A549 (cell line): Measurements from ENCODE around the gene SPATS2. TPM values are rescaled to one million over a fixed set of nuclear protein-coding genes. Genes with fewer than 3 reads are reported as not detected.

ENCODE experiments used
- ATAC-seq, 2 experiments: fragments of 200-7000 bp in 1 of 2; fragments of >200 bp in 1 of 2; cut with Nextera tagmentation in 1 of 2; cut with Tn5 transposase in 1 of 2; 3 replicates each; pipeline versions ENCODE4 v1.8.0 to v1.9.1; 2018 to 2020; ENCODE audit warnings: mild to moderate bottlenecking in 1 of 2, moderate library complexity in 1 of 2
- CTCF ChIA-PET: fragments of 300-600 bp; sonication (Branson Sonifier 250); formaldehyde crosslinking; extraction: SDS; loops from one replicate; lab custom pipeline; 2021; ENCODE audit warnings: antibody characterized with exemption, inconsistent platforms; lab: Yijun Ruan, JAX
- POLR2A ChIA-PET: fragments of 350-600 bp; formaldehyde crosslinking; extraction: SDS; loops from one replicate; lab custom pipeline; 2021; ENCODE audit warnings: antibody characterized with exemption, inconsistent platforms; lab: Yijun Ruan, JAX
- DNase-seq, 2 experiments: peaks; one replicate each; pipeline versions ENCODE4 v3.0.0 to v3.0.0-alpha.2; 2011 to 2016; ENCODE audit warnings: low read depth in 1 of 2, low spot score in 1 of 2
- FAIRE-seq: peaks from 2 replicates; lab custom pipeline; 2011; peaks lifted over from hg19 to GRCh38; lab: Jason Lieb, UNC
- H3K27ac ChIP-seq, 2 experiments: fragments of >200 bp; sonication (Bioruptor Twin); formaldehyde crosslinking; 3 replicates each; pipeline ENCODE4 v1.5.1; 2016 to 2017
- H3K4me1 ChIP-seq: fragments of >200 bp; sonication (Bioruptor Twin); formaldehyde crosslinking; 3 replicates; pipeline ENCODE4 v1.6.1; 2016
- H3K4me2 ChIP-seq: fragments of >200 bp; sonication (Bioruptor Twin); formaldehyde crosslinking; 3 replicates; pipeline ENCODE4 v1.6.1; 2016
- H3K4me3 ChIP-seq: fragments of >200 bp; sonication (Bioruptor Twin); formaldehyde crosslinking; 3 replicates; pipeline ENCODE4 v1.5.1; 2016
- H3K9me3 ChIP-seq: fragments of >200 bp; sonication (Bioruptor Twin); formaldehyde crosslinking; 3 replicates; pipeline ENCODE4 v1.6.1; 2016
- BCL3 ChIP-seq: fragments of >200 bp; sonication (Bioruptor Twin); formaldehyde crosslinking; IDR thresholded peaks from 3 replicates; pipeline ENCODE4 v1.6.1; 2016
- BHLHE40 ChIP-seq: IDR thresholded peaks from 2 replicates; pipeline ENCODE4 v1.6.1; 2012; ENCODE audit warnings: low read depth, low read length, inconsistent platforms
- CHD2 ChIP-seq: fragments of 150-350 bp; IDR thresholded peaks from 2 replicates; pipeline ENCODE4 v1.6.1; 2014; ENCODE audit warnings: low read length; ENCODE audit not compliant: partially characterized antibody
- CHD4 ChIP-seq: fragments of 200-600 bp; sonication (generic); IDR thresholded peaks from 2 replicates; pipeline ENCODE4 v1.6.1; 2016; ENCODE audit warnings: antibody characterized with exemption, mild to moderate bottlenecking, borderline replicate concordance
- CTCF ChIP-seq: fragments of >200 bp; sonication (Bioruptor Twin); formaldehyde crosslinking; IDR thresholded peaks from 3 replicates; pipeline ENCODE4 v1.5.1; 2016
- EHF ChIP-seq: fragments of 250-450 bp; sonication (Bioruptor Pico); IDR thresholded peaks from 2 replicates; pipeline ENCODE4 v1.5.0; 2020; ENCODE audit warnings: mild to moderate bottlenecking
- EP300 ChIP-seq, 2 experiments: fragments of >200 bp; sonication (Bioruptor Twin); formaldehyde crosslinking; IDR thresholded peaks; 2 replicates in 1 of 2; 3 replicates in 1 of 2; pipeline ENCODE4 v1.6.1; 2016 to 2017
- ESRRA ChIP-seq: fragments of 150-350 bp; IDR thresholded peaks from 2 replicates; pipeline ENCODE4 v1.6.1; 2014; ENCODE audit warnings: mild to moderate bottlenecking, low read length, borderline replicate concordance
- FOSL2 ChIP-seq, 2 experiments: fragments of 450-650 bp in 1 of 2; fragments of >200 bp in 1 of 2; sonication (Bioruptor Twin) in 1 of 2; formaldehyde crosslinking; IDR thresholded peaks; 2 replicates each; pipeline versions ENCODE4 v1.5.0 to v1.6.1; 2016 to 2020; ENCODE audit warnings: mild to moderate bottlenecking in 1 of 2, moderate library complexity in 1 of 2
- FOXS1 ChIP-seq: fragments of 250-450 bp; sonication (Bioruptor Pico); IDR thresholded peaks from 2 replicates; pipeline ENCODE4 v1.5.0; 2020; ENCODE audit warnings: mild to moderate bottlenecking, moderate library complexity
- GATA3 ChIP-seq: IDR thresholded peaks from 2 replicates; pipeline ENCODE4 v1.6.1; 2012; ENCODE audit warnings: borderline replicate concordance
- HDAC2 ChIP-seq: fragments of 200-600 bp; sonication (generic); IDR thresholded peaks from 2 replicates; pipeline ENCODE4 v1.6.1; 2016
- HOXA7 ChIP-seq: fragments of 250-450 bp; sonication (Bioruptor Pico); IDR thresholded peaks from 2 replicates; pipeline ENCODE4 v1.5.0; 2020; ENCODE audit warnings: mild to moderate bottlenecking, moderate library complexity
- HOXB5 ChIP-seq: fragments of 250-450 bp; sonication (Bioruptor Pico); IDR thresholded peaks from 2 replicates; pipeline ENCODE4 v1.5.0; 2020; ENCODE audit warnings: mild to moderate bottlenecking, moderate library complexity
- JUNB ChIP-seq: fragments of >200 bp; sonication (Bioruptor Twin); formaldehyde crosslinking; IDR thresholded peaks from 2 replicates; pipeline ENCODE4 v1.6.1; 2016
- MAX ChIP-seq: IDR thresholded peaks from 2 replicates; pipeline ENCODE4 v1.6.1; 2012
- MAZ ChIP-seq: fragments of 150-350 bp; IDR thresholded peaks from 2 replicates; pipeline ENCODE4 v1.6.1; 2014; ENCODE audit warnings: antibody characterized with exemption, low read depth, low read length, borderline replicate concordance
- MYC ChIP-seq: IDR thresholded peaks from 2 replicates; pipeline ENCODE4 v1.6.1; 2012; ENCODE audit warnings: mild to moderate bottlenecking, inconsistent platforms, low read length, improper control_type of control experiment, borderline replicate concordance
- NFE2L2 ChIP-seq: fragments of 150-350 bp; conservative IDR thresholded peaks from 2 replicates; pipeline ENCODE4 v1.6.1; 2014; ENCODE audit warnings: low read length
- NPAS2 ChIP-seq: fragments of 250-450 bp; sonication (Bioruptor Pico); IDR thresholded peaks from 2 replicates; pipeline ENCODE4 v1.8.0; 2022; ENCODE audit warnings: mild to moderate bottlenecking, moderate library complexity, borderline replicate concordance
- NR3C1 ChIP-seq: fragments of >200 bp; sonication (Bioruptor Twin); formaldehyde crosslinking; IDR thresholded peaks from 3 replicates; pipeline ENCODE4 v1.6.1; 2017
- PHF8 ChIP-seq: fragments of 200-600 bp; sonication (generic); IDR thresholded peaks from 2 replicates; pipeline ENCODE4 v1.6.1; 2016; ENCODE audit warnings: low read depth, mild to moderate bottlenecking, antibody characterized with exemption, moderate library complexity, borderline replicate concordance
- RAD21 ChIP-seq, 2 experiments: fragments of >200 bp in 1 of 2; sonication (Bioruptor Twin) in 1 of 2; formaldehyde crosslinking in 1 of 2; IDR thresholded peaks in 1 of 2; conservative IDR thresholded peaks in 1 of 2; 2 replicates in 1 of 2; 3 replicates in 1 of 2; pipeline ENCODE4 v1.6.1; 2012 to 2018; ENCODE audit warnings: inconsistent platforms in 1 of 2
- REST ChIP-seq: fragments of 200-600 bp; sonication (generic); IDR thresholded peaks from 2 replicates; pipeline ENCODE4 v1.6.1; 2016; ENCODE audit warnings: antibody characterized with exemption, mild to moderate bottlenecking, moderate library complexity
- SMC3 ChIP-seq: fragments of >200 bp; sonication (Bioruptor Twin); formaldehyde crosslinking; IDR thresholded peaks from 3 replicates; pipeline ENCODE4 v1.6.1; 2018; ENCODE audit warnings: inconsistent platforms
- TFCP2L1 ChIP-seq: fragments of 250-450 bp; sonication (Bioruptor Pico); IDR thresholded peaks from 2 replicates; pipeline ENCODE4 v1.5.0; 2021; ENCODE audit warnings: mild to moderate bottlenecking
- USF2 ChIP-seq: fragments of 450-650 bp; IDR thresholded peaks from 2 replicates; pipeline ENCODE4 v1.6.1; 2014; ENCODE audit warnings: antibody characterized with exemption
- ZFP36 ChIP-seq: fragments of 450-650 bp; IDR thresholded peaks from 2 replicates; pipeline ENCODE4 v1.6.1; 2014; ENCODE audit warnings: borderline replicate concordance; ENCODE audit not compliant: partially characterized antibody
- WGBS: methylation state at CpG from one replicate; pipeline ENCODE4 v1.1.6; 2017; ENCODE audit errors: missing lambda C conversion rate; 5-methylcytosine and 5-hydroxymethylcytosine counted together
- polyA plus RNA-seq, 4 experiments: library from polyadenylated mRNA; depleted of rRNA in 3 of 4; stranded (reverse); fragments of >200 nt; fragmentation: RNase III in 1 of 4; extraction: RNeasy Plus Mini Kit Qiagen cat#74134 plus additional on column Dnase treatment in 1 of 4; gene quantifications; 2 replicates in 3 of 4; 3 replicates in 1 of 4; pipeline ENCODE4 v1.2.3, GENCODE V29; 2011 to 2017

Gene SPATS2
- polyA plus RNA-seq, 2 of the 4 experiments (the other 2 are of a cell fraction) = 37.7 to 154 TPM

- 62% methylated on average over 1 of the region's 1 CpG for WGBS
- Histone ChIP-seq H3K4me3 (no peak overlapping the region), H3K4me2 (no peak overlapping the region; the same call in 2 of the 3 replicates), H3K4me1 (peaks cover 21% of the 10 kb centered on the region), H3K9me3 (no peaks in the 10 kb centered on the region), H3K27ac (0 out of 6 replicates have a peak overlapping the region, but pooled peaks of 1 of the 2 experiments have one; percentile 7)
- CTCF ChIA-PET = no interaction called here
- POLR2A ChIA-PET = interaction anchor here (0.6 kb wide), 1 partner anchor 173 kb away, joined by 3 read pairs; no protein-coding TSS in a partner anchor
- no peak for FAIRE-seq
- ATAC-seq = peak in 1 of 2 experiments; percentile 40; a peak in 3 of 6 replicates
- no peak for DNase-seq
- TF ChIP-seq MAZ = no peak
- TF ChIP-seq NR3C1 = no peak
- no peak for TF ChIP-seq ZFP36
- no peak for TF ChIP-seq HOXA7 (CRISPR knock-in tag)
- no peak for TF ChIP-seq HOXB5 (CRISPR knock-in tag)
- TF ChIP-seq FOSL2 (IDR thresholded peaks at IDR 0.05) = no peak
- no peak for TF ChIP-seq FOSL2 (CRISPR knock-in tag; IDR thresholded peaks at IDR 0.05)
- TF ChIP-seq EP300 (IDR thresholded peaks at IDR 0.05) = no peak
- TF ChIP-seq JUNB = no peak
- TF ChIP-seq MYC = no peak
- TF ChIP-seq REST = no peak
- no peak for TF ChIP-seq TFCP2L1 (CRISPR knock-in tag)
- TF ChIP-seq BCL3 = no peak
- TF ChIP-seq HDAC2 = no peak
- TF ChIP-seq ESRRA = no peak
- no peak for TF ChIP-seq RAD21 (conservative IDR thresholded peaks at IDR 0.05 in 1 of 2, IDR thresholded peaks at IDR 0.05 in 1 of 2)
- no peak for TF ChIP-seq GATA3
- TF ChIP-seq CHD4 = no peak
Observed at GRCh38 chr12:49439042-49439441, 71.8 kb downstream of the SPATS2 start.

- no peak for DNase-seq
- WGBS = 78% methylated on average over 2 of the region's 2 CpGs
- CTCF ChIA-PET = no interaction called here
- Histone ChIP-seq H3K9me3 (no peaks in the 10 kb centered on the region), H3K4me1 (peaks cover 21% of the 10 kb centered on the region), H3K27ac (no peak overlapping the region), H3K4me2 (peak overlapping the region; percentile 48)
- peak in 1 of 2 experiments; percentile 34; a peak in 3 of 6 replicates for ATAC-seq
- POLR2A ChIA-PET = interaction anchor here (0.6 kb wide), 1 partner anchor 67 kb away, joined by 5 read pairs; no protein-coding TSS in a partner anchor
- TF ChIP-seq SMC3 (no peak), RAD21 (conservative IDR thresholded peaks at IDR 0.05 in 1 of 2, IDR thresholded peaks at IDR 0.05 in 1 of 2) (no peak), NPAS2 (CRISPR knock-in tag) (no peak), FOXS1 (CRISPR knock-in tag) (no peak), NFE2L2 (no peak), CTCF (no peak), JUNB (no peak), PHF8 (no peak), BHLHE40 (no peak), EHF (no peak), MAZ (no peak), USF2 (no peak), MAX (no peak), ZFP36 (no peak), FOSL2 (IDR thresholded peaks at IDR 0.05) (no peak), FOSL2 (CRISPR knock-in tag; IDR thresholded peaks at IDR 0.05) (no peak), CHD2 (no peak)
- TF ChIP-seq, all 56 proteins: peak for 0
- FAIRE-seq = no peak
- H3K4me3 ChIP-seq = no peak overlapping the region
Observed at GRCh38 chr12:49440035-49440434, 72.8 kb downstream of the SPATS2 start.
